GM19099 (cell line): ENCODE results near the gene HSPB6.

Experiments used
- POLR2A ChIP-seq: IDR thresholded peaks from 3 replicates; pipeline ENCODE4 v1.6.1; 2011; ENCODE audit warnings: low read depth; ENCODE audit not compliant: insufficient read length; ENCODE audit errors: extremely low read depth

HSPB6 gene

GRCh38 chr19:35757231-35757748, 461 bp upstream of the HSPB6 start:
- TF ChIP-seq POLR2A: no peak

GRCh38 chr19:35755550-35756376, 1.1 kb downstream of the HSPB6 start:
- no peak for TF ChIP-seq POLR2A

- TF ChIP-seq POLR2A: no peak
These were observed 1.7 kb downstream of the HSPB6 start for GRCh38 chr19:35755131-35755549.

- no peak for TF ChIP-seq POLR2A
These were observed 2.3 kb downstream of the HSPB6 start for GRCh38 chr19:35754370-35755130.

GRCh38 chr19:35753634-35754369, 3.0 kb downstream of the HSPB6 start:
- TF ChIP-seq POLR2A: no peak

- no peak for TF ChIP-seq POLR2A
These were observed 4.0 kb downstream of the HSPB6 start for GRCh38 chr19:35752746-35753350.

- TF ChIP-seq POLR2A: no peak
These were observed 4.7 kb downstream of the HSPB6 start for GRCh38 chr19:35751839-35752745.

- no peak for TF ChIP-seq POLR2A
These were observed 6.7 kb downstream of the HSPB6 start for GRCh38 chr19:35750167-35750566.

- peak; percentile 68 for TF ChIP-seq POLR2A
These were observed 8.5 kb downstream of the HSPB6 start, which contains the start of gene LIN37 for GRCh38 chr19:35748106-35749020. LIN37 (plus strand) TSS chr19:35748576; CDS start chr19:35748725, 149 bp downstream.

GRCh38 chr19:35746531-35746930, 10.3 kb downstream of the HSPB6 start:
- no peak for TF ChIP-seq POLR2A

GRCh38 chr19:35746087-35746462, 10.8 kb downstream of the HSPB6 start:
- no peak for TF ChIP-seq POLR2A

GRCh38 chr19:35745328-35746086, 11.3 kb downstream of the HSPB6 start, which contains the start of the genes PSENEN and U2AF1L4:
PSENEN (plus strand) TSS chr19:35745651; CDS start chr19:35745931, 280 bp downstream.
U2AF1L4 (minus strand) TSS chr19:35745418; CDS start chr19:35745391, 27 bp downstream.
- TF ChIP-seq POLR2A: peak; percentile 65
